A673 (cell line): ENCODE data around the gene PPARG. TPM values are rescaled to one million over a fixed set of nuclear protein-coding genes. Genes with fewer than 3 reads are reported as not detected.

Source experiments
- BruUV-seq: library from RNA; stranded (reverse); fragments of 400-500 nt; replicated peaks from 2 replicates; lab custom pipeline; 2021; lab: Mats Ljungman, UMichigan
- CTCF ChIA-PET: fragments of 300-600 bp; sonication (Branson Sonifier 250); formaldehyde crosslinking; loops from one replicate; lab custom pipeline; 2022; ENCODE audit warnings: antibody characterized with exemption; lab: Charles Lee
- POLR2A ChIA-PET: fragments of 300-600 bp; sonication (Branson Sonifier 250); formaldehyde crosslinking; loops from one replicate; lab custom pipeline; 2022; ENCODE audit warnings: antibody characterized with exemption; ENCODE audit not compliant: low non-redundant PET; lab: Charles Lee
- DNase-seq: peaks from one replicate; pipeline ENCODE4 v3.0.0-alpha.2; 2015; ENCODE audit warnings: low spot score
- H3K27ac ChIP-seq: fragments of 200-600 bp; sonication (generic); 2 replicates; pipeline ENCODE4 v1.5.1; 2016; ENCODE audit warnings: mixed run types, low read depth, mild to moderate bottlenecking, mixed read lengths, antibody characterized with exemption, low read length; ENCODE audit not compliant: poor library complexity, severe bottlenecking
- H3K27me3 ChIP-seq: fragments of 200-600 bp; sonication (generic); replicated peaks from 2 replicates; pipeline ENCODE4 v1.6.1; 2017; ENCODE audit warnings: mixed run types, low read depth, mild to moderate bottlenecking, mixed read lengths, antibody characterized with exemption, low read length; ENCODE audit not compliant: insufficient read depth, poor library complexity
- H3K36me3 ChIP-seq: fragments of 200-600 bp; sonication (generic); 2 replicates; pipeline ENCODE4 v1.6.1; 2016; ENCODE audit warnings: mixed run types, mild to moderate bottlenecking, mixed read lengths, antibody characterized with exemption, low read length; ENCODE audit not compliant: insufficient read depth, poor library complexity, severe bottlenecking
- H3K4me1 ChIP-seq: fragments of 200-600 bp; sonication (generic); 2 replicates; pipeline ENCODE4 v1.6.1; 2017; ENCODE audit warnings: mixed run types, mild to moderate bottlenecking, mixed read lengths, antibody characterized with exemption, low read length; ENCODE audit not compliant: insufficient read depth, poor library complexity, severe bottlenecking
- H3K4me3 ChIP-seq: fragments of 200-600 bp; sonication (generic); 2 replicates; pipeline ENCODE4 v1.5.1; 2016; ENCODE audit warnings: low read depth, mixed run types, mild to moderate bottlenecking, mixed read lengths, low read length; ENCODE audit not compliant: poor library complexity, severe bottlenecking
- H3K9me3 ChIP-seq: fragments of 200-600 bp; sonication (generic); 2 replicates; pipeline ENCODE4 v1.6.1; 2016; ENCODE audit warnings: mixed run types, low read depth, mild to moderate bottlenecking, mixed read lengths, antibody characterized with exemption, low read length; ENCODE audit not compliant: poor library complexity, severe bottlenecking
- EZH2 ChIP-seq: fragments of 200-600 bp; sonication (generic); IDR thresholded peaks from 2 replicates; pipeline ENCODE4 v1.6.1; 2017; ENCODE audit warnings: borderline replicate concordance, low read depth, mild to moderate bottlenecking, mixed read lengths, antibody characterized with exemption, low read length; ENCODE audit not compliant: poor library complexity, severe bottlenecking
- intact Hi-C: fragments of 100-400 bp; cut with micrococcal nuclease; formaldehyde crosslinking; loops from one replicate; pipeline ENCODE4 v1.10.0; 2022; ENCODE audit not compliant: unreplicated experiment
- total RNA-seq: library from RNA; stranded (reverse); gene quantifications from 2 replicates; pipeline ENCODE4 v1.2.3, GENCODE V29; 2021
- TF ChIP-seq, protein P1 (sequence below): fragments of 300-800, 200-600 bp; sonication (generic); conservative IDR thresholded peaks from 2 replicates; pipeline ENCODE4 v1.5.1; 2017; ENCODE audit warnings: low read depth, mild to moderate bottlenecking, antibody characterized with exemption, low read length, moderate library complexity, mixed read lengths

PPARG gene
- total RNA-seq, 1 experiment from 2014 or later: 0.62 TPM

DNA sequence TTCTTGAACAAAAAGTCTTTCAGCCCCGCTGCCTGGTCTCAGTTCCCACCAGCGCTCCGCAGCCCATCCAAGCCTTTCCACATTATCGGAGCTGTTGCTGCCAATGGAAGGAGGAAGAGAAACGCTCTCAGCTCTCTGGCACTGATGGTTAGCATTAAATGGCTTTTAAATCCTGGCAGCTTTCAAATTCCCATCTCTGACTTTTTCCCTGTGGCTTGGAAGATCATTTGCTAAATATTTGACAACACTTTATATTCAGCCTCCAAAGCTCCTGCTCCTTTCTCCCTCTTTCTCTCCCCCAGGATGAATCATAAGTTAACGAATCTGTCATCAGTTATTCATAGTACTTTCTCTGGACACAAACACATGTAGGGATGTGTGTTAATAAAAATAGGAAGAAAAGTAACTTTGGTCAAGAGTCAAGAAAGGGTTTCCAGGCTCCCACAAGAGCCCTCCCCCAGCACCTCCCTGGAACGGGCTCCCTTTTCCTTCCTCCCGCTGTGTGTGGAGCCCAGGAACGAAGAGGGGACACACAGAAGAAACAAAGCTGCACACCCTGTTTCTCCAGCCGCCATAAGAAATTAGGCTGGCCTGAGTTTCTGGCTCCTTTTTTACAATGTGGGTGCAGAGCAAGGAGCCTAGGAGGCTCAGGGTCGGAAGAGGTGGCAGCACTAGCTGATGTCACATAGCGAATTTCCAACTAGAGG is 147.8 kb downstream of the PPARG start:
- TF ChIP-seq, protein P1, sequence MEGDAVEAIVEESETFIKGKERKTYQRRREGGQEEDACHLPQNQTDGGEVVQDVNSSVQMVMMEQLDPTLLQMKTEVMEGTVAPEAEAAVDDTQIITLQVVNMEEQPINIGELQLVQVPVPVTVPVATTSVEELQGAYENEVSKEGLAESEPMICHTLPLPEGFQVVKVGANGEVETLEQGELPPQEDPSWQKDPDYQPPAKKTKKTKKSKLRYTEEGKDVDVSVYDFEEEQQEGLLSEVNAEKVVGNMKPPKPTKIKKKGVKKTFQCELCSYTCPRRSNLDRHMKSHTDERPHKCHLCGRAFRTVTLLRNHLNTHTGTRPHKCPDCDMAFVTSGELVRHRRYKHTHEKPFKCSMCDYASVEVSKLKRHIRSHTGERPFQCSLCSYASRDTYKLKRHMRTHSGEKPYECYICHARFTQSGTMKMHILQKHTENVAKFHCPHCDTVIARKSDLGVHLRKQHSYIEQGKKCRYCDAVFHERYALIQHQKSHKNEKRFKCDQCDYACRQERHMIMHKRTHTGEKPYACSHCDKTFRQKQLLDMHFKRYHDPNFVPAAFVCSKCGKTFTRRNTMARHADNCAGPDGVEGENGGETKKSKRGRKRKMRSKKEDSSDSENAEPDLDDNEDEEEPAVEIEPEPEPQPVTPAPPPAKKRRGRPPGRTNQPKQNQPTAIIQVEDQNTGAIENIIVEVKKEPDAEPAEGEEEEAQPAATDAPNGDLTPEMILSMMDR: no peak
- no peak for TF ChIP-seq EZH2
- Histone ChIP-seq H3K9me3 (no peaks in the 10 kb centered on the region), H3K27ac (no peak overlapping the region), H3K4me3 (no peak overlapping the region), H3K27me3 (peaks cover 41% of the 10 kb centered on the region), H3K36me3 (no peaks in the 10 kb centered on the region), H3K4me1 (no peaks in the 10 kb centered on the region)
- intact Hi-C loops: no loop called here
- POLR2A ChIA-PET: no interaction called here
- DNase-seq: no peak
- CTCF ChIA-PET: no interaction called here
- BruUV-seq: no TSS peak

DNA sequence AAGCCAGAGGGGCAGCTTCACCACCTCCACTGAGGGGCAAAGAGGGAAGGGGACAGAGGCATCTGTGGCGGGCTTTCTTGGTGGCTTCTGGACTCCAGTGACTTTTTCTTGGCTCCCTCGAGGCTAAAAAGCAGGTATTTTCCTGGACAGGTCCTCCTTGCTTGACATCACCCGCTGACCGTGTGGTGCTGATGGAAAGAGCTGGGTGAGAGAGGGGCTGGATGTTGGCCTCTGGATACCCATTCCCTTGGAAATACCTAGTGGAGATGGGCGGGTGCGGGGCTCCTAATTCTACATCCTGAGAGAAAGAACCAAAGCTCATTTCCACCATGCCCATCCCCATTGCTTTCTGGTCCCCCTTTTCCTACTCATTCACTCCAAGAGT is 148.3 kb downstream of the PPARG start:
- no peak overlapping the region for H3K27ac ChIP-seq
- ChIA-PET POLR2A (no interaction called here), CTCF (no interaction called here)
- H3K27me3 ChIP-seq: peaks cover 36% of the 10 kb centered on the region
- intact Hi-C loops: no loop called here
- no peaks in the 10 kb centered on the region for H3K36me3 ChIP-seq
- H3K4me1 ChIP-seq: no peaks in the 10 kb centered on the region
- no peak for DNase-seq
- no peak overlapping the region for H3K4me3 ChIP-seq
- H3K9me3 ChIP-seq: no peaks in the 10 kb centered on the region
- TF ChIP-seq, protein P1: no peak
- no peak for TF ChIP-seq EZH2
- no TSS peak for BruUV-seq

DNA sequence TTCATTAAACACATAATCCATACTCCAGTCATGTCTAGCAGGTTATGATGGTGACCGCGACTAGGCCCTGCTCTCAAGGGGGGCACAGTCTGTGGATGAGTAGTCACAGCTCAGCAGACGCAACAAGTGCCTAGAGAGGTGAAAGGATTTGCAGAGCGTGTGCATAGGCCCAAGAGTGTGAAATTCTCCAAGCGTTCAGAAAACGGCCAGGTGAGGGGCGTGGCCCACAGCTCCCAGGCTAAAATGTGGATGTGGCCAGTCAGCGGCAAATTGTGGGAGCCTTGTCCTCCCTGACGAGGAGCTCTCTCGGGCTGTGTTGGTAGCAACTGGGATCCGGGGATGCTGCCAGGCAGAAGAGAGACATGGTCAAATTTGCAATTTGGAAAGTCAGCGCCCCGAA is 149.0 kb downstream of the PPARG start:
- TF ChIP-seq, protein P1: no peak
- no peak for TF ChIP-seq EZH2
- CTCF ChIA-PET: no interaction called here
- Histone ChIP-seq H3K27ac (no peak overlapping the region), H3K27me3 (peaks cover 31% of the 10 kb centered on the region), H3K4me3 (no peak overlapping the region), H3K4me1 (no peaks in the 10 kb centered on the region), H3K36me3 (no peaks in the 10 kb centered on the region), H3K9me3 (no peaks in the 10 kb centered on the region)
- no peak for DNase-seq
- POLR2A ChIA-PET: no interaction called here
- BruUV-seq: no TSS peak
- intact Hi-C loops: no loop called here
